GM23338 (cell line): ENCODE measurements around the gene SIGLEC6.

ENCODE experiments used
- CREB1 ChIP-seq: fragments of 250-450 bp; sonication (Bioruptor Pico); IDR thresholded peaks from 2 replicates; pipeline ENCODE4 v1.5.0; 2020; ENCODE audit warnings: low read depth, mild to moderate bottlenecking, moderate library complexity
- CTCF ChIP-seq, 2 experiments: fragments of 200-600 bp in 1 of 2; sonication (generic) in 1 of 2; conservative IDR thresholded peaks; 2 replicates each; pipeline versions ENCODE4 v1.5.1 to v1.6.1; 2016 to 2017; ENCODE audit warnings: antibody characterized with exemption in 2 of 2, low read depth in 2 of 2, mild to moderate bottlenecking in 2 of 2, moderate library complexity in 1 of 2
- ETS1 ChIP-seq: IDR thresholded peaks from 2 replicates; pipeline ENCODE4 v1.6.1; 2016; ENCODE audit warnings: antibody characterized with exemption
- EZH2 ChIP-seq: fragments of 200-600 bp; sonication (generic); IDR thresholded peaks from one replicate; pipeline ENCODE4 v1.8.0; 2017; ENCODE audit warnings: antibody characterized with exemption, mild to moderate bottlenecking, low read depth; ENCODE audit not compliant: unreplicated experiment
- EZH2phosphoT487 ChIP-seq: fragments of 200-600 bp; sonication (generic); IDR thresholded peaks from one replicate; pipeline ENCODE4 v1.8.1; 2018; ENCODE audit warnings: antibody characterized with exemption; ENCODE audit not compliant: unreplicated experiment
- JUNB ChIP-seq: IDR thresholded peaks from one replicate; pipeline ENCODE4 v1.6.1; 2016; ENCODE audit warnings: antibody characterized with exemption; ENCODE audit not compliant: unreplicated experiment
- POLR2AphosphoS5 ChIP-seq: IDR thresholded peaks from 2 replicates; pipeline ENCODE4 v1.6.1; 2016; ENCODE audit warnings: antibody characterized with exemption, low read depth
- REST ChIP-seq: IDR thresholded peaks from one replicate; pipeline ENCODE4 v1.6.1; 2018; ENCODE audit warnings: antibody characterized with exemption; ENCODE audit not compliant: unreplicated experiment
- STAT1 ChIP-seq: IDR thresholded peaks from one replicate; pipeline ENCODE4 v1.6.1; 2016; ENCODE audit warnings: antibody characterized with exemption; ENCODE audit not compliant: unreplicated experiment
- ZNF114 ChIP-seq: fragments of 250-450 bp; sonication (Bioruptor Pico); IDR thresholded peaks from 2 replicates; pipeline ENCODE4 v1.5.0; 2020; ENCODE audit warnings: mild to moderate bottlenecking, moderate library complexity
- ZNF462 ChIP-seq: fragments of 250-450 bp; sonication (Bioruptor Pico); IDR thresholded peaks from 2 replicates; pipeline ENCODE4 v1.5.0; 2020; ENCODE audit warnings: mild to moderate bottlenecking, moderate library complexity

GRCh38 chr19:51565583-51565982 lies 34.1 kb upstream of the SIGLEC6 start:
- TF ChIP-seq CTCF (conservative IDR thresholded peaks at IDR 0.05; ENCODE audit: low read depth in 2 of 2) (no peak), EZH2 (no peak), EZH2phosphoT487 (no peak), REST (no peak), CREB1 (CRISPR knock-in tag) (no peak), POLR2AphosphoS5 (no peak), ZNF114 (CRISPR knock-in tag) (no peak), ZNF462 (CRISPR knock-in tag) (no peak), JUNB (no peak), STAT1 (no peak), ETS1 (no peak)
